Upper lobe of left lung (tissue), 6 donors: ENCODE results near the gene FAM83B. TPM values are rescaled to one million over a fixed set of nuclear protein-coding genes. Genes with fewer than 3 reads are reported as not detected.

Experiments used
- ATAC-seq, 2 donors: fragments of 200-7000 bp; cut with Tn5 transposase; one replicate each; pipeline ENCODE4 v1.9.1; 2022; ENCODE audit warnings: mild to moderate bottlenecking in 2 of 2, moderate library complexity in 2 of 2; ENCODE audit not compliant: low FRiP score in 2 of 2
- DNase-seq, 2 donors: peaks; one replicate each; pipeline ENCODE4 v3.0.0-alpha.2; 2019 to 2020
- H3K27ac ChIP-seq, 4 donors: fragments of 200-600 bp; sonication (generic); one replicate each; pipeline ENCODE4 v1.5.1; 2016 to 2019
- H3K27me3 ChIP-seq, 4 donors: fragments of 200-600 bp; sonication (generic); one replicate each; pipeline ENCODE4 v1.5.1; 2017 to 2019
- H3K36me3 ChIP-seq, 4 donors: fragments of 200-600 bp; sonication (generic); one replicate each; pipeline ENCODE4 v1.5.1; 2016 to 2019
- H3K4me1 ChIP-seq, 4 donors: fragments of 200-600 bp; sonication (generic); one replicate each; pipeline ENCODE4 v1.5.1; 2018 to 2019
- H3K4me3 ChIP-seq, 4 donors: fragments of 200-600 bp; sonication (generic); one replicate each; pipeline ENCODE4 v1.5.1; 2017 to 2019; ENCODE audit warnings: mild to moderate bottlenecking in 2 of 4, moderate library complexity in 1 of 4
- H3K9me3 ChIP-seq, 4 donors: fragments of 200-600 bp; sonication (generic); one replicate each; pipeline ENCODE4 v1.5.1; 2018 to 2019
- EP300 ChIP-seq, 4 donors: sonication (generic); formaldehyde crosslinking; IDR thresholded peaks; one replicate each; pipeline ENCODE4 v1.5.1; 2017; ENCODE audit warnings: antibody characterized with exemption in 4 of 4, control low read depth in 2 of 4
- POLR2A ChIP-seq, 4 donors: fragments of 450-650 bp; IDR thresholded peaks; one replicate each; pipeline ENCODE4 v1.5.1; 2016 to 2017; ENCODE audit warnings: antibody characterized with exemption in 4 of 4, mild to moderate bottlenecking in 2 of 4
- POLR2AphosphoS5 ChIP-seq, 2 donors: sonication (generic); formaldehyde crosslinking; IDR thresholded peaks; one replicate each; pipeline ENCODE4 v1.5.1; 2017; ENCODE audit warnings: antibody characterized with exemption in 2 of 2
- WGBS, 2 donors: methylation state at CpG; one replicate each; pipeline ENCODE4 v1.1.5; 2017 to 2018; 5-methylcytosine and 5-hydroxymethylcytosine counted together
- total RNA-seq, 6 donors: library from RNA; depleted of rRNA in 4 of 6; stranded (reverse); fragments of >200 nt in 4 of 6; gene quantifications; one replicate each; pipeline versions ENCODE4 v1.1.0 to v1.2.1, GENCODE V29; 2016 to 2021
- TF ChIP-seq, protein P1 (sequence below), 6 experiments: fragments of 450-650 bp in 4 of 6; fragments of 200-600 bp in 2 of 6; sonication (generic) in 2 of 6; IDR thresholded peaks; one replicate each; pipeline ENCODE4 v1.5.1; 2016 to 2019; ENCODE audit warnings: antibody characterized with exemption in 6 of 6
- donor health status: DM: no; HTN: no; CAD: no; lungs with moderate emphysema.
- donor health status: DM: no; HTN: yes; CAD: no; lungs with severe emphysema.

Gene FAM83B
- total RNA-seq, 6 donors from 2014 or later = 0.29 to 1.5 (median 0.73) TPM; not detected in 2

DNA sequence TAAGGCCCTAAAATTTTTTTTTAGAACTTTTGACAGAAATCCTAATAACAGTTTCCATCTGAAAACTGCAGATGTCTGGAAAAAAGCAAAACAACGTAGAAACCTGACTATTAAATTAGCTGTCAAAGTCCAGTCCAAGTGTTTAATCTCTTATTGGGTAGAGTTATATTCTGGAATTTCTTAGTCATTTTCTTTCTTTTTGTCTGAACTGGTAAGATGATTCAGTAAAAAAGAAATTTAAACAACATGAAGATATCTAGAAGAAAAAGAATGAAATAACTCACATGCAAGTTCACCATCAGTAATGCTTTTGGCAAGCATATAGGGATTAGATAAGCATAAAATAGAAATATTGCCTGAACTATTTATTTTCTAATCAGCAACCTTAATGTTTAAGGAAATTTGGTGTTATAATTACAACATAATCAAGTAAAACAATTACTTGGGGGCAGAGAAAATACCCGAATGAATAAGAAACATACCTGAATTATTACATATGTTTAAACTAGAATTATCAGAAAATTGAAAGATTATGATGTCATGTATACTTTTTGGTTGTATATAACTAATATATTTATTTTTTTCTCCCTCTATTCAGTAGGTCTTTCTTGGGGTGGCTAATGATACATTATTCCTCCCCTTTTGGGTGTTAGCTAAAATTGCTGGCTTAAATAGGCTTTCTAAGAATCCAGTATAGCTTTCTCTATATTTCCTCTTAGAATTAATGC is 51.1 kb downstream of the FAM83B start:
- H3K4me3 ChIP-seq = no peak overlapping the region
- no peaks in the 10 kb centered on the region for H3K36me3 ChIP-seq
- no peaks in the 10 kb centered on the region for H3K9me3 ChIP-seq
- TF ChIP-seq EP300 (IDR thresholded peaks at IDR 0.05) = no peak
- TF ChIP-seq, protein P1, sequence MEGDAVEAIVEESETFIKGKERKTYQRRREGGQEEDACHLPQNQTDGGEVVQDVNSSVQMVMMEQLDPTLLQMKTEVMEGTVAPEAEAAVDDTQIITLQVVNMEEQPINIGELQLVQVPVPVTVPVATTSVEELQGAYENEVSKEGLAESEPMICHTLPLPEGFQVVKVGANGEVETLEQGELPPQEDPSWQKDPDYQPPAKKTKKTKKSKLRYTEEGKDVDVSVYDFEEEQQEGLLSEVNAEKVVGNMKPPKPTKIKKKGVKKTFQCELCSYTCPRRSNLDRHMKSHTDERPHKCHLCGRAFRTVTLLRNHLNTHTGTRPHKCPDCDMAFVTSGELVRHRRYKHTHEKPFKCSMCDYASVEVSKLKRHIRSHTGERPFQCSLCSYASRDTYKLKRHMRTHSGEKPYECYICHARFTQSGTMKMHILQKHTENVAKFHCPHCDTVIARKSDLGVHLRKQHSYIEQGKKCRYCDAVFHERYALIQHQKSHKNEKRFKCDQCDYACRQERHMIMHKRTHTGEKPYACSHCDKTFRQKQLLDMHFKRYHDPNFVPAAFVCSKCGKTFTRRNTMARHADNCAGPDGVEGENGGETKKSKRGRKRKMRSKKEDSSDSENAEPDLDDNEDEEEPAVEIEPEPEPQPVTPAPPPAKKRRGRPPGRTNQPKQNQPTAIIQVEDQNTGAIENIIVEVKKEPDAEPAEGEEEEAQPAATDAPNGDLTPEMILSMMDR (IDR thresholded peaks at IDR 0.05) = no peak
- TF ChIP-seq POLR2AphosphoS5 (IDR thresholded peaks at IDR 0.05) = no peak
- no peak for TF ChIP-seq POLR2A (IDR thresholded peaks at IDR 0.05)
- H3K4me1 ChIP-seq = no peaks in the 10 kb centered on the region
- H3K27ac ChIP-seq = no peak overlapping the region
- no peak for DNase-seq
- WGBS, 2 donors = 65 to 66% methylated on average over 2 of the region's 2 CpGs
- no peaks in the 10 kb centered on the region for H3K27me3 ChIP-seq
- ATAC-seq = no peak

DNA sequence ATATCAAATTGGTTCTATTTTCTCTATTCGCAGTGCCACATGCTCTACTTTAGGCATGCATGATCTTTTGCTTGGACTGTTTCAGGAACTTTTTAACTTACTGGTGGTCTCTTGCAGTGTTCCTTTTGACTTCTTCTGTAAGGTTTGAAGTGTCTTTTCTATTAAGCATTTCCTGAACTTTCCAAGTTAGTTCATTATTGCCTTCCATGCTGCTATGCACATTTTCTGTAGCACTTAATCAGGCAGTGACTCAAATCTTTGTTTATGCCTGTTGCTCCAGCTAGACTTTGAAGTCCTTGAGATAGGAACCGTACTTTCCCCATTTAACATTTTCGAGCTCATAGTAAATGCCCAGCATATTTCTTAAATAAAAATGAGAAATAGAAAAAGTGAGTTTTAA is 52.2 kb downstream of the FAM83B start:
- Histone ChIP-seq H3K4me1 (no peaks in the 10 kb centered on the region), H3K27ac (no peak overlapping the region), H3K9me3 (no peaks in the 10 kb centered on the region), H3K36me3 (no peaks in the 10 kb centered on the region), H3K27me3 (no peaks in the 10 kb centered on the region), H3K4me3 (no peak overlapping the region)
- TF ChIP-seq, protein P1 (IDR thresholded peaks at IDR 0.05) = no peak
- TF ChIP-seq EP300 (IDR thresholded peaks at IDR 0.05) (no peak), POLR2A (IDR thresholded peaks at IDR 0.05) (no peak)
- ATAC-seq (no peak), DNase-seq (no peak)
- WGBS, 2 donors = 74 to 75% methylated on average over 3 of the region's 3 CpGs

DNA sequence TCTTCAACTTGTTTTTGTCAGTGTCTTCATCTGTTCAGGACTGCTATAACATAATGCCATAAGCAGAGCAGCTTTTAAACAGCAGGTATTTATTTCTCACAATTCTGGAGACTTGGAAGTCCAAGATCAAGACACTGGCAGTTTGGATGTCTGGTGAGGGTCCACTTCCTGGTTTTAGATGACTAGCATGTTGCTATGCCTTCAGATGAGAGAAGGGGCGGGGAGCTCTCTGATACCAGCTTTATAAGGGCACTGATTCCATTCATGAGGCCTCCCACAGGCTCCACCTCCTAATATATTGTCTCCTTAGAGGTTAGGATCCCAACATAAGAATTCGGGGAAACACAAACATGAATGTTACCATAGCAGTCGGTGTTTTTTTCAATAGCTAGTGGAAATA is 52.9 kb downstream of the FAM83B start:
- 80 to 87% methylated on average over 3 of the region's 3 CpGs for WGBS, 2 donors
- DNase-seq (no peak), ATAC-seq (no peak)

DNA sequence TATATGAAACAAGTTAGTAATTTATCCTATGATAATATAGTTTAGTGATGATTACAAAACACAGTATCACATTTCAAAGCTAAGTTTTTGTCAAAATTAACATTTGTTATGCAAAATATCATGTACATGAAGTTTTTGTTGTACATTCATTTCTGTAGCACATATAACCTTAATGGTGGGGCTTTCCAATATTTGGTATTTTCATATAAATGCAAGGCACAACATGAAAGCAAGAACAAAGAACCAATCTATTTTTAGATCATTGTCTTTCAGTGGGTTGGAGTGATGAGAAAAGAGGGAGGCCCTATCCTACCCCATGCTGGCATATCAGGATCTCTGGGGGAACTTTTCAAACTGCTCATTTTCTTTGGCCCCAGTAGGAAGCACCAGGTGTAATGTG is 53.4 kb downstream of the FAM83B start:
- H3K27ac ChIP-seq = no peak overlapping the region
- H3K27me3 ChIP-seq = no peaks in the 10 kb centered on the region
- H3K36me3 ChIP-seq = no peaks in the 10 kb centered on the region
- TF ChIP-seq POLR2A (IDR thresholded peaks at IDR 0.05) (no peak), POLR2AphosphoS5 (IDR thresholded peaks at IDR 0.05) (no peak), EP300 (IDR thresholded peaks at IDR 0.05) (no peak)
- TF ChIP-seq, protein P1 (IDR thresholded peaks at IDR 0.05) = no peak
- H3K9me3 ChIP-seq = no peaks in the 10 kb centered on the region
- no peaks in the 10 kb centered on the region for H3K4me1 ChIP-seq
- no peak overlapping the region for H3K4me3 ChIP-seq
- DNase-seq (no peak), ATAC-seq (no peak)

More for the DNA sequence above, 52.9 kb downstream of the FAM83B start:
- no peak for TF ChIP-seq POLR2AphosphoS5 (IDR thresholded peaks at IDR 0.05)
- TF ChIP-seq EP300 (IDR thresholded peaks at IDR 0.05) = no peak
- TF ChIP-seq, protein P1 (IDR thresholded peaks at IDR 0.05) = no peak
- TF ChIP-seq POLR2A (IDR thresholded peaks at IDR 0.05) = no peak
- Histone ChIP-seq H3K9me3 (no peaks in the 10 kb centered on the region), H3K4me1 (no peaks in the 10 kb centered on the region), H3K27me3 (no peaks in the 10 kb centered on the region), H3K4me3 (no peak overlapping the region), H3K27ac (no peak overlapping the region), H3K36me3 (no peaks in the 10 kb centered on the region)

DNA sequence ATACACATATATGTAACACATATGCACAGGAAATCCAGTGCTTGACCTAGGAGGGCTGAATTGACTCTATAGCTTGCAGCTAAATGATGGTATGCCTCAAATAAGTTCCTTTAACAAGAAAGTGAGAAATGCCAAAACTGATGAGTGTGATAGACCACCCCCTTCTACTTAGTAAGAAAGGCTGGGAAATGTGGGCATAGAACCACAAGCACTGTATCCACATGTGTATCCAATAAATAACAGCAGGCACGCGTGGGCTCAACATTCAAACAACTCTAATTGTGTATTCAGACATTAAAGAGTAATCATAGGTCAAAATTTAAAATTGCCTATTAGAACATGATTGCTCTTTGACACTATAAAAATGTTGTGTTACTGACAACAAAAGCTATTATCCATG is 54.1 kb downstream of the FAM83B start:
- Histone ChIP-seq H3K27me3 (no peaks in the 10 kb centered on the region), H3K4me1 (no peaks in the 10 kb centered on the region), H3K4me3 (no peak overlapping the region), H3K27ac (no peak overlapping the region), H3K9me3 (no peaks in the 10 kb centered on the region), H3K36me3 (no peaks in the 10 kb centered on the region)
- DNase-seq = no peak
- WGBS, 2 donors = 84 to 95% methylated on average over 2 of the region's 2 CpGs
- ATAC-seq = no peak
- TF ChIP-seq EP300 (IDR thresholded peaks at IDR 0.05) (no peak), POLR2A (IDR thresholded peaks at IDR 0.05) (no peak), POLR2AphosphoS5 (IDR thresholded peaks at IDR 0.05) (no peak)
- TF ChIP-seq, protein P1 (IDR thresholded peaks at IDR 0.05) = no peak
